CD14-positive monocyte (primary cell): ENCODE data around the gene AGBL1. TPM values are rescaled to one million over a fixed set of nuclear protein-coding genes. Genes with fewer than 3 reads are reported as not detected.

ENCODE experiments used
- DNase-seq, 3 donors: peaks; one replicate each; pipeline ENCODE4 v3.0.0-alpha.2; 2011 to 2022
- H2AFZ ChIP-seq: 2 replicates; pipeline ENCODE4 v1.6.0; 2012; ENCODE audit warnings: mild to moderate bottlenecking, low read depth, low read length, inconsistent platforms; ENCODE audit not compliant: insufficient read depth, poor library complexity, severe bottlenecking
- H3K27ac ChIP-seq, 2 donors: 1 replicate in 1 of 2; 2 replicates in 1 of 2; pipeline ENCODE4 v1.5.1; 2012 to 2013; ENCODE audit warnings: low read length in 2 of 2, control low read depth in 1 of 2, inconsistent platforms in 1 of 2, low read depth in 1 of 2, mild to moderate bottlenecking in 1 of 2
- H3K27me3 ChIP-seq, 2 donors: one replicate each; pipeline versions ENCODE4 v1.6.0 to v1.6.1; 2011 to 2013; ENCODE audit warnings: low read length in 2 of 2; ENCODE audit not compliant: control insufficient read depth in 2 of 2, insufficient read depth in 2 of 2
- H3K36me3 ChIP-seq, 2 donors: replicated peaks in 1 of 2; 1 replicate in 1 of 2; 2 replicates in 1 of 2; pipeline versions ENCODE4 v1.5.1 to v1.6.1; 2012 to 2013; ENCODE audit warnings: low read length in 2 of 2, control low read depth in 1 of 2, inconsistent platforms in 1 of 2, mild to moderate bottlenecking in 1 of 2; ENCODE audit not compliant: insufficient read depth in 2 of 2, control insufficient read depth in 1 of 2
- H3K4me1 ChIP-seq, 2 donors: 1 replicate in 1 of 2; 2 replicates in 1 of 2; pipeline versions ENCODE4 v1.5.1 to v1.6.1; 2012 to 2013; ENCODE audit warnings: low read length in 2 of 2, control low read depth in 1 of 2, inconsistent platforms in 1 of 2, mild to moderate bottlenecking in 1 of 2, moderate library complexity in 1 of 2; ENCODE audit not compliant: insufficient read depth in 2 of 2, control insufficient read depth in 1 of 2
- H3K4me2 ChIP-seq: replicated peaks from 2 replicates; pipeline ENCODE3; 2012; ENCODE audit warnings: low read length, moderate library complexity, mild to moderate bottlenecking; ENCODE audit not compliant: poor library complexity, severe bottlenecking; ENCODE audit errors: extremely low read depth
- H3K4me3 ChIP-seq, 3 experiments: fragments of 200-600 bp in 1 of 3; sonication (generic) in 1 of 3; replicated peaks in 1 of 3; 1 replicate in 2 of 3; 2 replicates in 1 of 3; pipeline ENCODE4 v1.5.1; 2011 to 2013; ENCODE audit warnings: low read length in 3 of 3, mild to moderate bottlenecking in 3 of 3, control low read depth in 2 of 3, low read depth in 2 of 3, inconsistent platforms in 1 of 3, moderate library complexity in 1 of 3
- H3K79me2 ChIP-seq: 2 replicates; pipeline ENCODE4 v1.6.0; 2012; ENCODE audit warnings: mild to moderate bottlenecking, control low read depth, inconsistent platforms, low read length, moderate library complexity; ENCODE audit not compliant: insufficient read depth
- H3K9ac ChIP-seq: 2 replicates; pipeline ENCODE4 v1.6.0; 2017; ENCODE audit warnings: low read length, mild to moderate bottlenecking; ENCODE audit not compliant: insufficient read depth, poor library complexity, severe bottlenecking
- H3K9me3 ChIP-seq, 2 donors: replicated peaks in 1 of 2; 1 replicate in 1 of 2; 2 replicates in 1 of 2; pipeline versions ENCODE4 v1.5.1 to v1.6.1; 2012 to 2013; ENCODE audit warnings: low read length in 2 of 2, control low read depth in 1 of 2; ENCODE audit not compliant: control insufficient read depth in 1 of 2, insufficient read depth in 1 of 2
- H4K20me1 ChIP-seq: 2 replicates; pipeline ENCODE4 v1.6.0; 2012; ENCODE audit warnings: mild to moderate bottlenecking, low read length, control low read depth, moderate library complexity; ENCODE audit not compliant: insufficient read depth
- H3K27ac Mint-ChIP-seq, 7 donors: one replicate each; pipeline ENCODE4 v1.8.0; 2020; ENCODE audit warnings: mild to moderate bottlenecking in 7 of 7, mixed read lengths in 7 of 7, moderate library complexity in 6 of 7, inconsistent platforms in 2 of 7
- H3K27me3 Mint-ChIP-seq, 3 donors: one replicate each; pipeline ENCODE4 v1.8.0; 2021 to 2022; ENCODE audit warnings: low read depth in 3 of 3, mild to moderate bottlenecking in 3 of 3, mixed read lengths in 3 of 3, moderate library complexity in 3 of 3, inconsistent platforms in 1 of 3
- H3K36me3 Mint-ChIP-seq, 2 donors: one replicate each; pipeline ENCODE4 v1.8.0; 2020; ENCODE audit warnings: mixed read lengths in 2 of 2, inconsistent platforms in 1 of 2, mild to moderate bottlenecking in 1 of 2
- H3K4me1 Mint-ChIP-seq: one replicate; pipeline ENCODE4 v1.8.0; 2020; ENCODE audit warnings: mild to moderate bottlenecking, mixed read lengths
- H3K4me3 Mint-ChIP-seq, 2 donors: one replicate each; pipeline ENCODE4 v1.8.0; 2020; ENCODE audit warnings: mild to moderate bottlenecking in 2 of 2, mixed read lengths in 2 of 2, moderate library complexity in 1 of 2
- H3K9me3 Mint-ChIP-seq, 7 donors: one replicate each; pipeline ENCODE4 v1.8.0; 2020 to 2022; ENCODE audit warnings: mixed read lengths in 7 of 7, mild to moderate bottlenecking in 6 of 7, moderate library complexity in 6 of 7, inconsistent platforms in 2 of 7
- WGBS: methylation state at CpG from one replicate; pipeline ENCODE4 v1.1.5; 2013; ENCODE audit warnings: missing lambda C conversion rate; ENCODE audit not compliant: insufficient coverage; 5-methylcytosine and 5-hydroxymethylcytosine counted together
- intact Hi-C, 2 donors: fragments of 100-400 bp; cut with micrococcal nuclease; formaldehyde crosslinking; loops; one replicate each; pipeline versions ENCODE4 v1.15.0 to v1.15.1; 2023
- polyA plus RNA-seq, 3 donors: library from polyadenylated mRNA; depleted of rRNA in 1 of 3; unstranded in 2 of 3; stranded (reverse) in 1 of 3; fragments of 300-500 nt in 2 of 3; fragments of >200 nt in 1 of 3; fragmentation: Illumina TruSeq in 2 of 3; gene quantifications; 1 replicate in 2 of 3; 2 replicates in 1 of 3; pipeline ENCODE4 v1.2.3, GENCODE V29; 2012 to 2021
- TF ChIP-seq, protein P1 (sequence below): fragments of 200-600 bp; IDR thresholded peaks from one replicate; pipeline ENCODE4 v1.8.0; 2022; ENCODE audit warnings: antibody characterized with exemption, mild to moderate bottlenecking

The AGBL1 gene
- polyA plus RNA-seq, 3 donors = not detected

GRCh38 chr15:86555939-86556338 lies 476.3 kb downstream of the AGBL1 start:
- no peak overlapping the region for H3K27ac ChIP-seq
- TF ChIP-seq, protein P1, sequence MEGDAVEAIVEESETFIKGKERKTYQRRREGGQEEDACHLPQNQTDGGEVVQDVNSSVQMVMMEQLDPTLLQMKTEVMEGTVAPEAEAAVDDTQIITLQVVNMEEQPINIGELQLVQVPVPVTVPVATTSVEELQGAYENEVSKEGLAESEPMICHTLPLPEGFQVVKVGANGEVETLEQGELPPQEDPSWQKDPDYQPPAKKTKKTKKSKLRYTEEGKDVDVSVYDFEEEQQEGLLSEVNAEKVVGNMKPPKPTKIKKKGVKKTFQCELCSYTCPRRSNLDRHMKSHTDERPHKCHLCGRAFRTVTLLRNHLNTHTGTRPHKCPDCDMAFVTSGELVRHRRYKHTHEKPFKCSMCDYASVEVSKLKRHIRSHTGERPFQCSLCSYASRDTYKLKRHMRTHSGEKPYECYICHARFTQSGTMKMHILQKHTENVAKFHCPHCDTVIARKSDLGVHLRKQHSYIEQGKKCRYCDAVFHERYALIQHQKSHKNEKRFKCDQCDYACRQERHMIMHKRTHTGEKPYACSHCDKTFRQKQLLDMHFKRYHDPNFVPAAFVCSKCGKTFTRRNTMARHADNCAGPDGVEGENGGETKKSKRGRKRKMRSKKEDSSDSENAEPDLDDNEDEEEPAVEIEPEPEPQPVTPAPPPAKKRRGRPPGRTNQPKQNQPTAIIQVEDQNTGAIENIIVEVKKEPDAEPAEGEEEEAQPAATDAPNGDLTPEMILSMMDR = no peak
- H3K4me1 Mint-ChIP-seq = no peaks in the 10 kb centered on the region
- WGBS = no CpG with 5 or more reads among the region's 1 CpG
- no peaks in the 10 kb centered on the region for H3K27me3 ChIP-seq
- no peaks in the 10 kb centered on the region for H4K20me1 ChIP-seq
- no peak overlapping the region for H3K4me2 ChIP-seq
- no peaks in the 10 kb centered on the region for H3K9me3 ChIP-seq
- H2AFZ ChIP-seq = no peak overlapping the region
- no peaks in the 10 kb centered on the region for H3K79me2 ChIP-seq
- no peak overlapping the region for H3K4me3 ChIP-seq
- no peaks in the 10 kb centered on the region for H3K4me1 ChIP-seq
- H3K9me3 Mint-ChIP-seq = peaks cover 0 to 9% (median 2%) of the 10 kb centered on the region in 7 donors
- no peak overlapping the region for H3K9ac ChIP-seq
- no peak for DNase-seq
- H3K4me3 Mint-ChIP-seq = no peak overlapping the region
- H3K27ac Mint-ChIP-seq = no peak overlapping the region
- no peaks in the 10 kb centered on the region for H3K36me3 Mint-ChIP-seq
- no peaks in the 10 kb centered on the region for H3K36me3 ChIP-seq
- no peaks in the 10 kb centered on the region for H3K27me3 Mint-ChIP-seq
- intact Hi-C loops = no loop called here

DNA sequence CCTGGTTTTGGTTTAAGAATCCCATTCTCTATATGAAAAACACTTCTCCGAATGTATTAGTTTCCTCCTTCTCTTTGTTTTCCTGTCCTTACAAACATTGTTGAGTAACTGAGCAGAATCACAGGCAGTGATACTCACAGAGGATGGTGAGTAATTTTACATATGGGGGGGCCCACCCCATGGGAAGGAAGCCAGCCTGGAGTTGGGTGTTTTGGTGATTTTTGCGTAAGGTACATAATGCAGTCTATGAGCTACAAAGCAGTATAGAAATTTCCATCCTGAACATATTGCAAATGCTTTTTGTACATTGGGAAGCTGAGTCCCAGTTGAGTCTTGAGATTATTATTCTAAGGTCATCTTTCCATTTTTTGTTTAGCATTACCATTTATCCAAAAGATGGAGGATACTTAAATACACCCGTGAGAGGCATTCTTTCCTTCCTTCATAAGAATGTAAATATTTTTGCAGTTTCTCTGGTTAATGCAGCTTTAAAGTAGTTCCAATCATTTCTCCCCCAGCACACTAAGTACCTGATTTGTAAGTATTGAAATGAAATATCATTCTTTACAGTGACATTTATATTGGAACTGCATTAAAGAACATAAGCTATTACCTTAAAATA lies 476.8 kb downstream of the AGBL1 start:
- intact Hi-C loops = no loop called here
- H3K9me3 ChIP-seq = no peaks in the 10 kb centered on the region
- H3K4me1 ChIP-seq = no peaks in the 10 kb centered on the region
- no peaks in the 10 kb centered on the region for H3K79me2 ChIP-seq
- Mint-ChIP-seq H3K9me3 (peaks cover 0 to 9% (median 0%) of the 10 kb centered on the region in 7 donors), H3K4me3 (no peak overlapping the region), H3K4me1 (no peaks in the 10 kb centered on the region), H3K36me3 (no peaks in the 10 kb centered on the region), H3K27ac (no peak overlapping the region), H3K27me3 (no peaks in the 10 kb centered on the region)
- TF ChIP-seq, protein P1 = no peak
- no peak overlapping the region for H3K9ac ChIP-seq
- no peak overlapping the region for H3K4me2 ChIP-seq
- H3K36me3 ChIP-seq = no peaks in the 10 kb centered on the region
- H4K20me1 ChIP-seq = no peaks in the 10 kb centered on the region
- no peak overlapping the region for H3K27ac ChIP-seq
- H3K27me3 ChIP-seq = no peaks in the 10 kb centered on the region
- WGBS = no CpG with 5 or more reads among the region's 3 CpGs
- H3K4me3 ChIP-seq = no peak overlapping the region
- no peak for DNase-seq
- H2AFZ ChIP-seq = no peak overlapping the region
